Measurements from ENCODE around the gene RUNX3.

Gene RUNX3

DNA sequence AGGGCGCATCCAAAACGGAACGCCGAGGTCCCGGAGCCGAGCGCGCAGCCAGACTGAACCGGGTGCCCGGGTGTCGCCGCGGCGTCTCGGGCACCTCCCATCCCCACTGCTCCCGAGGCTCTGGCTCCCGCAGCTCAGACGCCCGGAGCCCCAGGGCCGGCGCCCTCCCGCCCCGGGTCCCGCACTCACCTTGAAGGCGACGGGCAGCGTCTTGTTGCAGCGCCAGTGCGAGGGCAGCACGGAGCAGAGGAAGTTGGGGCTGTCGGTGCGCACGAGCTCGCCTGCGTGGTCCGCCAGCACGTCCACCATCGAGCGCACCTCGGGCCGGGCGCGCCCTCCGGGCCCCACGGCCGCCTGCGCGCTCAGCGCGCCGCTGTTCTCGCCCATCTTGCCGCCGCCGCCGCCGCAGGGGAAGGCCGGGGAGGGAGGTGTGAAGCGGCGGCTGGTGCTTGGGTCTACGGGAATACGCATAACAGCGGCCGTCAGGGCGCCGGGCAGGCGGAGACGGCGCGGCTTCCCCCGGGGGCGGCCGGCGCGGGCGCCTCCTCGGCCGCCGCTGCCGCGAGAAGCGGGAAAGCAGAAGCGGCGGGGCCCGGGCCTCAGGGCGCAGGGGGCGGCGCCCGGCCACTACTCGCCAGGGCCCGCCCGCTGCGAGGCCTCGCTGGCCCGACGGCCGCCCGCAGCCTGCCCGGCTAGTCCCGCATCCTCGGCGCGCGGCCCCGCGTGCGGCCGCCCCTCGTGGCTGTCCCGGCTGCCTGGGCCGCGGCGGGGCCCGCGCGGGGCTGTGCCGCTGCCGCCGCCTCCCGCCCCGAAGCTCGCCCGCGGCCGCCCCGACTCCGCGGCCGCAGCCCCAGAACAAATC, 447 bp downstream of the RUNX3 start:
- DNase-seq (ENCODE audit: low spot score), result no peak

DNA sequence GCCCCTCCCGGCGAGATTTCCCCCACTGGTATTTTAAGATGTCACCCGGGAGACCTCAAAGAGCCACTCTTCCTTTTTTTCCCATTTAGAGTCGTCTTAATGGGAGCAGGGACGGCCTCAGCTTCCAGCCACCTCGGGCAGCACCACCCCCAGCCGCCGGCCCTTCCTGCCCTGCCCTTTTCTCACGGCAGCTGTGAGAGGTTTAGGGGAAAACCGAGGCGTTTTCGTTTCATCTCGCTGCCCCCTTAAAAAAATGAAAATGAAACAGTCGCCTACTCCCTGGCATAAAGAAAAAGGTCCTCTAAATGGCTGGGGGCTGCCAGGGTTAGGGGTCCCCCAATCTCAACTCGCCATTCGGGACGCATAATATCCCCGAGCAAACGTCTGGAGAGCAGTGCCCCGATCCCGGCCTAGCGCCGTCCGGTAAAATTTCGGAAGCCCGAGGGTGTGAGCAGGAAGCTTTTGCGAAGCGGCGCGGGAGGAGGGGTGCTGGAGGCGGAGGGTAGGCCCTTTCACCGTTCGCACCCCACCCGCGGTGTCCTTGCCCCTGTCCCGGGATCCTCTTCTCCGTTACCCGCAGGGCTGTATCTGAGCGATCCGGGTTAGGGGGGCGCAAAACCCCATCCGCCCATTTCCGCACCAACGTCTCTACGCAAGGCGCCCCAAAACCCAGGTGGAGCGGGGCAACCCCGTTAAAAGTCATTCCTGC, 1.2 kb downstream of the RUNX3 start:
- no peak for DNase-seq (ENCODE audit: low spot score)

GRCh38 chr1:24927988-24928688, 1.9 kb downstream of the RUNX3 start:
- no peak for DNase-seq (ENCODE audit: low spot score)

- no peak for DNase-seq (ENCODE audit: low spot score)
Measured at GRCh38 chr1:24927473-24927872, 2.6 kb downstream of the RUNX3 start.

DNA sequence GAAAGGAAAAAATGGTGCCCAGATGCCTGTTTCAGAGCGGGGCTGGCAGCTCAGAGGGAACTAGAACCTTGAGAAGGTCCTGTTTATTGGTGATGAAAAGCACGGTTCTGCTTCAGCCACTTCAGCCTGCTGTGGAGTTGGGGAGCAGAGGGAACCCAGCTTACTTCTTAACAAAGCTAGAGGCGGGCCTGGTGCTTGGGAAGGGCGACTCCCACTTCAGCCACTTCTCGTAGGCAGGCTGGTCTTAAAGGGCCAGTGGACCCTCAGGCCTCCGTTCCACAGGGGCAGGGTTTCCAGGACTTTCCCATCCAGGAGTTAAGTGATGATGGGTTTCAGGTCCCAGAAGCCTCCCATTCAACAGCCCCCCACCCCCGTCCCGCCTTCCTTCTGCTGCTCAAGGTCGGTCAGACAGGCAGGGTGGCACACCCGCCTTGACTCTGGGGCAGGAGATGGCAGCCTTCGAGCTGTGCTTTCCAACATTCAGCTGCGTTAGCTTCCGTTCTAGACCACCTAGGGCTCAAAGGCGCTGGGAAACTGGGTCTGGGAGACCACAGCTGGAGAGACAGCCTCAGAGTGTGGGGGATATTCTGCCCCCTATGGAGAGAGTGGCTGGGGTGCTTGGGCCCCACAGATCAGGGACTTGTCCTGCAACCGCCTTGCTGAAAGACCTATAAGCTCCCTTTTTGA, 3.4 kb downstream of the RUNX3 start:
- no peak for DNase-seq (ENCODE audit: low spot score)

DNA sequence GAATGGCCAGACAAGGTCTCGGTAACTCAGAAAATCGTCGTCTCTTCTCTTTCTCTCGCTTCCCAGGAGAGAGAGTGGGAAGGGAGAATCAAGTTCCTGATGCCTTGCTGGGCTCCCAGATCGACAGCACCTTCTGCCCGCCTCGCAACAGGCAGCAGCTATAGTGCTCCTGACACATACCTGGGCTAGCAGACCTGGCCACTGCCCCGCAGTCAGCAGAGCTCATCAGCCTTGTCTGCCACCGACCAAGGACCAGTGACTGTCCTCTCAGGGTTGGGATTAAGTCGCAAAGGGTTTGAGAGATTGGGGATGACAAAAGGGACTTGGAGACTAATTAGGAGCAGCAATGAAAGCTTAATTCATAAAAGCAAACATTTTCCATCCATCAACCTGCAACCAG, 4.1 kb downstream of the RUNX3 start:
- DNase-seq (ENCODE audit: low spot score), result no peak

GRCh38 chr1:24925082-24925779, 4.8 kb downstream of the RUNX3 start:
- DNase-seq (ENCODE audit: low spot score), result no peak

- DNase-seq (ENCODE audit: low spot score), result no peak
Measured at GRCh38 chr1:24923485-24924113, 6.5 kb downstream of the RUNX3 start.

GRCh38 chr1:24921938-24922662, 8.0 kb downstream of the RUNX3 start:
- DNase-seq (ENCODE audit: low spot score), result no peak

GRCh38 chr1:24921412-24921811, 8.7 kb downstream of the RUNX3 start:
- DNase-seq (ENCODE audit: low spot score), result no peak

DNA sequence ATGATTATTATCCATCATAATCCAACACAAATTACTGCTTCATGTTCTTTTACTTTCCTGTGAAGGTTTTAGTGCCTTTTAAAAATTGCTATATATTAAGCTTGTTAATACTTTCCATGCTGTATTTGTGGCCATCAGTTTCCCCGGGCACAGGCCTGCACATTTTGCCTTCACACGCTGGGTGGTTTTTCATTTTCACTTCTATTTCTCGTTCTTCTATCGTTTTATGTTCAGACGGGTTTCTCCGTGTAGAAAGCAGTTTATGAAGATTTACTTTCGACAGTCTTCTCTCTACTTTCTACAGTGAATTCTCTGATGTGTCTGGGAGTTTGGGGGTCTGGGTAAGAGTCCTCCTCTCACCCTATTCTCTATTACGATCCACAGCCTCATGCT, 9.5 kb downstream of the RUNX3 start:
- DNase-seq (ENCODE audit: low spot score), result no peak

DNA sequence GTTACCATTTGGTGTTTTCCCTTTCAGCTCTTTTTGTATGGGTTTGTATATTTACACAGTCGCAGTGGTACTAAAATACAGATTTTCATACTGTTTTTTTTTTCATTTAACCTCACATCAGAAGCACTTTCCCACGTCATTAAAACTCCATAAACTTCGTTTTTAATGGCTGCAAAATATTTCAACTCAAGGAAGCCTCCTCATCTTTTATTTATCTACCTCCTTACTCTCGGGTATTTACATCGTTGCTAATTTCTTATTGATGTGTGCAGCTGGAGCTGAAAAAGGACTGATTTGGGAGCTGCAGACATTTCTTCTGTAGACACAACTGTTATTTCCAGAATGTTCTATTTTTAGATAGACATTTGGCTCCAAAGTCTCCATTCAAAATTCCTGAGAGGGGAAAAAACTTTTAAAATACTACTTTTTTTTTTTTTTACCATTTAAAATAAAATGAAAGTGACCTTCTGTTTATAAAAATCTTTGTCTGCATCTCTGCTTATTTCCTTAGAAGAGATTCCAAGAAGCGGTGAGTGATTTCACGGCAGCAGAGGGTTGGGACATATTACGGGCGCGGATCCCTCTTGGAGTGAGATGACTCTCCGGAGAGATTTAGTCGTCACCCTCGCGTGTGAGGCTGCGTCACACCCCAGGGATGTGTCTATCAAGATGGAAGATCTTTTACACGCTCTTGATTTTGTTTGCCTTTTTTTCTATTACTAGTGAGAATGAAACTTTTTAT, 10.1 kb downstream of the RUNX3 start:
- DNase-seq (ENCODE audit: low spot score), result no peak

GRCh38 chr1:24918995-24919605, 11.0 kb downstream of the RUNX3 start:
- DNase-seq (ENCODE audit: low spot score), result no peak

DNA sequence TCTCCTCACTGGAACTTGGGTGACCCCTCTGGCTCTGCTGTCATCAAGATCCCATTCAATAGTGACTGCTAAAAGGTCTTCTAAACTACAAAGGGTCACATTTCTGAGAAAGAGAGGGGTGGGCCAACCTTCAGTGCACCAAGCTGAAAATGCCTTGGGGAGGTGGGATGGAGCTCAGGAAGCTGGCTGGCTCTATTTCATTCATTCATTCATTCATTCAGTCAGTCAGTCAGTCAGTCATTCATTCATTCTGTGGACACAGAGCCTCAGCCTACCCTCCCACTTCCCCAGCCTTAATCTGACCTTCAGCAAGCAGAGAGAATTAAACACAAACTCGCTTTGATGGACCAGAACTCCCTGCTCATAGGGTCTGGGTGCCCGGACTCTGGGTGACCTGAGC, 11.7 kb downstream of the RUNX3 start:
- no peak for DNase-seq (ENCODE audit: low spot score)

GRCh38 chr1:24917327-24918074, 12.6 kb downstream of the RUNX3 start:
- no peak for DNase-seq (ENCODE audit: low spot score)

- no peak for DNase-seq (ENCODE audit: low spot score)
Measured at GRCh38 chr1:24915816-24916602, 14.1 kb downstream of the RUNX3 start.

All from SK-N-DZ (cell line).